NK-92 (cell line): ENCODE results near the gene BCOR.

Experiments
- DNase-seq: peaks from one replicate; lab custom pipeline; 2025; ENCODE audit not compliant: unreplicated experiment; lab: John Stamatoyannopoulos, UW

Gene BCOR

DNA sequence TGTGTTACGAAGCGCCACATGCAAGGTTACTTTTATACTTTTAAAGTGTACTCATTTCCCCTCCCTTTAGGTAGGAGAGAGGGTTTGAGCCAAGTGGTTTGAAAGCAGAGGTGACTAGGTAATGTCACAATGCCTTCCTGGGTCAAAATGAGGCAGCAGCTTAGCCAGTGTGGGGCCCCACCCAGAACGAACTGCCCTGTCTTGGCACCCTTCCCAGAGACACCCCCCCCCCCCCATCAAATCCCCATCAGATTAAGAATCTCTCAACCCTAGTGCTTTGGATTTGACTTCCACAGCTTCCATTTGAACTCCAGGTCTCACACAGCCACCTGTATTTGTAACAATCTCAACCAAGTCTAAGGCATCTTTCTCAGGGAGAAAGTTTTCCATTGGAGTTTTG is 31.1 kb downstream of the BCOR start:
- no peak for DNase-seq

DNA sequence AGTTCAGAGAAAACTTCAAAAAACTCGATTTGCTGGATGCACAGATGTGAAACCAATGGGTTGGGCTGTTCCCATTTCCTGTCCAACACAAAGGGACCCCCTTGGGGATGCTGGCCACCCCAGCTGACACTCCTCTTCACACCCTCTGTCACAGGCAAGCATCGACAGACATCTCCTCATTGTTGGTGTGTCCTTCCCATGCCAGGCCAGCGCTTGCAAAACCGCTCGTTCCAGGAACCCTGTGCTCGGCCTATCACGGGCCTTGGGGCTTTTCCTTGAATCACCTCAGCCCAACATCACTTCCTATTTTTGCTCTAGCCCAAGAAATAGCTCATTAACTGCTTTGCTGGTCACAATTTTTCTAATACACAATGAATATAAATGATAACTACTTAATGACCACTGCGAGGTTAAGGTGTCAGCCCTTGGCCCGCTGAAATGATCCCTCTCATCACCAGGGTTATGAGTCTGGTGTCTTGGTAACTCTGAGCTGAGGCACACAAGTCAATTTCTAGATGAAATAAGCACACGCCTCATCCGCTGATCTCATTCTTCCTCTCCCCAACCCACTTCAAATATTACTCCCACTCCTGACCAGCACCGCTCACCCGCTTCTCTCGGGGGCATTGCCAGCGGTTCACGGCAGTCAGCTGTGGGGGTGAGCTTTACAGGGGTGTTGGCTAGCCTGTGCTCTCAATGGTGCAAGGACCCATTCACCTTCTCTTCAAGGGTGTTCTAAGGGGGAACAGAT is 32.3 kb downstream of the BCOR start:
- DNase-seq = no peak

GRCh38 chrX:40064055-40064597 is 33.6 kb downstream of the BCOR start:
- no peak for DNase-seq

GRCh38 chrX:40063555-40063954 is 34.2 kb downstream of the BCOR start:
- no peak for DNase-seq

GRCh38 chrX:40062525-40063155 is 35.1 kb downstream of the BCOR start:
- DNase-seq = no peak

- no peak for DNase-seq
Measured at GRCh38 chrX:40061871-40062524, 35.8 kb downstream of the BCOR start.

DNA sequence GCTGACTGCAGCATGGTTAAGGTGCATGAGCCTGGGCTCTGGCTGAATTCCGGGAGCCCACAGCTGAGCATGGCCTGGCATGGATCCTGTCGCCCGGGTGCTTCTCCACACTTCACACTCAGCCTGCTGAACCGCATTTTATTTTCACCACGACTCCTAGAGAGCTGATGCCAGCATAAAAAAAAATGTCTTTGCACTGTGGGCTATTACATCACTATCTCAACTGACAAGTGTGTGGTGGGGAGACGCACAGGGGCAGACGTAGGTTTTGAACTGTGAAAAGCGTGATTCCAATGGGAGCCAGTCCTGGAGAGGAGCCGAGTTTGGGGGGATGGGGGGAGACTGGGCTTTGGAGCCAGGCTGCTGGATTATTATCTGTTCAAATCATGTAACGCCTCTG is 36.8 kb downstream of the BCOR start:
- no peak for DNase-seq

GRCh38 chrX:40060356-40060845 is 37.4 kb downstream of the BCOR start:
- DNase-seq = no peak

DNA sequence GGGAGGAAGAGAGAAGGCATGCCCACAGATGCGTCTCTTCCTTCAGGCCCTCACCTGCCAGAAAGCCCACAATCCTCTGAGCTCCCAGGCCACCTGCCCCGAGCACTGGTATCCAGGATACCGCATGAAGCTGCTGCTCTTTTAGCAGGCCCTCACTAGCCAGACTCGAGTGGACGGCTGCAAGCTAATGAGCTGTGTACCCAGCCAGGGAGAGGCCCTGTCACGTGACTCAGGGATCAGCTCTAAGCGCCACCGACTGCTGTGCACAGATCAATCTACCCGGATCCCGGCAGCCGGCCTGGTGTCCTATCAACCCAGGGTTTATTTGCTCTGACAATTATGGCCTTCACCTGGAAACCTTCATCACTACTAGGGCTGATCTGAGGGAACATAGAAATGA is 39.0 kb downstream of the BCOR start:
- DNase-seq = no peak

DNA sequence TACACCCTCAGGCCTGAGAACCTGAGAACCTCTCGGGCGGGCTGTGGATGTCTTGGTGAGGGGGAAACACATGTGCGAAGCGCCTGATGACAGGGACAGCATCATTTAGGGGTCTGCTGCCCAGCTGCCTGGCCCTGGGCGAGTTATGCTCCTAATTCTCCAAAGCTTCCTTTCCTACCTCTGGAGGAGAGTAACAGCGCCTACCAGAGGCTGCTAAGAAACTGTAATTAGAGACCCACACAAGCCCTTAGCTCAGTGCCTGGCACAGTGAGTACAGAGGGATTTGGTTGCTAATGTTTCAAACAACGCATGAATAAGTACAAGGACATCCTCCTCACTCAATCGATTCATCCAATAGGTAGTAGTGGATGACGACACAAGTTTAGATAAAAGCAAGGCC is 40.4 kb downstream of the BCOR start:
- no peak for DNase-seq

- no peak for DNase-seq
Measured at GRCh38 chrX:40056420-40056819, 41.3 kb downstream of the BCOR start.

DNA sequence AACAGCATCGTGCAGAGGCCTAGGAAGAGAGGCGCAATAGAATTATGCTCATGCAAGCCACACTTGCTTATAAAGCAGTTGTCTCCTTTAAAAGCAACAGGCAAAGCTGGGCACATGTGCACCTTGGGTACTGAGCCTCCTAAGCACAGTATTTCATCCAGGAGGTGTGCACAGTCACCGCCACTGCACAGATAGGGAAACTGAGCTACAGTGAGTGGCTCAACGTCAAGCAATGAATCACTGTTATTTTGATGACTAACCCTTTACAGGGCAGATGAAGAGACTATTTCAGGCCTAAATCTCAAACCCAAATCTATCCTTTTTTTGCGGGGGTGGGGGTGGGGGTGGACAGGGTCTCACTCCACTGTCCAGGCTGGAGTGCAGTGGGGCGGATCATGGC is 42.3 kb downstream of the BCOR start:
- no peak for DNase-seq

DNA sequence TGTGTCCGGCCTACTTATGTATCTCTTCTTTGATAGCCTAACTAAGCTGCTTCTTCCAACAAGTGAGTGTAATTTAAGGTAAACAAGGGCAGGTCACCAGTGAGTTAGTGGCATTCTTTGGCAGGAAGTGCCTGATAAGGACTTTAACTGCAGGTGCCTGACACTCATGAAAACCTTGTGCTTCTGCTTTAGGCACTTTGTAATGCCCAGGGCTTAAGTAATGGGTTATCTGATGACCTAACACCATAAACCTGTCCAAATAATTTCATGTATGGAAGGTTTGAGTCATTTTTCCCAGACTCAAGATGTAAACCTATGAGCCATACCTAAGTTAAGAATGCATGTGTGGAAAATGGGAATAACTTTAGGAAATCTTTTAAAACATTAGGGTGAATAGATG is 43.0 kb downstream of the BCOR start:
- DNase-seq = no peak

DNA sequence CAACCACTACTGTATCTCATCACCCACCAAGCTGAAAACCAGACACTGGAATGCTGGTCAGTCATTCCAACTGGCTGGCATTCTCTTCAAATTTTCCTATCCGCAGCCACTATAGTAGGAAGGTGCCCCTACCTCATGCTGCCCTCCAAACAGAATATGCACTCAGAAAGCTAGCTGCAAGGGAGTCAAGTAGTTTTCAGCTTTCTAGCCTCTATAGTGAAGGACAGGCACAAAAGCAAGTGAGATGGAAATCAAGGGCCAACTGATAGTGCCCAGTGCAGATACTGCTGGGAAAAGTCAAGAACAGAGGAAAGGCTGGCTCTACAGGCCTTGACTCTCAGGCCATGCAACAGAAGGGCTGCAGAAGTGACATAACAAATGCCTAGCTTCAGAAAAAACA is 47.2 kb downstream of the BCOR start:
- no peak for DNase-seq

DNA sequence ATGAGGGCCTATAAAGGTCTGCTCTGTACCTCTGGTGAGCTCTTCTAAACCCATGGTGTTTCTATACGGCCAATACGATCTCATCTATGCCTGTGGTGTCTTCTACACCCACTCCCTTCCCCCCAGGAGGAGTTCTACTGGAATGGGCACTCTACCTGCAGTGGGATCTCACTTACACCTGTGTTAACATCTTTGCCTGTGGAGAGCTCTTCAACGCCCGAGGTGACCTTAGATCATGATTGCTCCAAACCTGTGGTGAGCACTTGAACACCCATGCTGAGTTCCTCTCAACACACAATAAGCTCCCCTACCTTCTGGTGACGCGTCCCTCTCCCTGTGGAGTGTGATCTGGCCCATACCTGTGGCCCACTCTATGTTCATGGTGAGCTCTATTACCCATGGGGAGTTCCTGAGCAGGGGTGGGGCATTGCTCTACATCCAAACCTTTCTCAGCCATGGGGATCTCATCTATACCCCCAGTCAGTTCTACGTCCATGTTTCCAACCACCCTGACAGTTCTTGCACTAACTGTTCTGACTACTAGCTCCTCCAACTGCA is 48.6 kb downstream of the BCOR start:
- DNase-seq = no peak

- DNase-seq = no peak
Measured at GRCh38 chrX:40047485-40047884, 50.3 kb downstream of the BCOR start.

- DNase-seq = no peak
Measured at GRCh38 chrX:40043895-40044294, 53.9 kb downstream of the BCOR start.

- no peak for DNase-seq
Measured at GRCh38 chrX:40041915-40042314, 55.8 kb downstream of the BCOR start.

GRCh38 chrX:40040686-40041461 is 56.9 kb downstream of the BCOR start:
- DNase-seq = no peak

- DNase-seq = no peak
Measured at GRCh38 chrX:40039887-40040286, 57.9 kb downstream of the BCOR start.

DNA sequence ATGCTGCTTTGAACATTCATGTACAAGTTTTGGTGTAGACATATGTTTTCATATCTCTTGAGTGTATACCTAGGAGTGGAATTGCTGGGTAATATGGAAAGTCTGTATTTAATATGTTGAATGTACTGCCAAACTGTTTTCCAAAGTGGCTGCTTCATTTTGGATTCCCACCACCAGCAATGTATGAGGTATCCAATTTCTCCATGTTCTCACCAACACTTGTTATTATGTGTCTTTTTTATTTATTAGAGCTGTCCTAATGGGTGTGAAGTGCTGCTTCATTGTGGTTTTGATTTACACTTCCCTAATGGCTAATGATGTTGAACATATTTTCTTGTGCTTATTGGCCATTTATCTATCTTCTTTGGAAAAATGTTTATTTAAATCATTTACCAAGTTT is 60.4 kb downstream of the BCOR start:
- no peak for DNase-seq
